ENCODE measurements around the gene IDH2. TPM values are rescaled to one million over a fixed set of nuclear protein-coding genes. Genes with fewer than 3 reads are reported as not detected.

IDH2 gene
- total and polyA plus RNA-seq, 2 of the 13 experiments (the other 11 are each of a cell fraction or from before 2014, with no cell fraction given) = 121 to 145 TPM

GRCh38 chr15:90114451-90114901 lies 12.2 kb upstream of the IDH2 start:
- no peak overlapping the region for H3K9ac ChIP-seq (ENCODE audit: insufficient read depth, low read depth, low read length)
- H3K4me1 ChIP-seq (ENCODE audit: insufficient read depth, low read length) = 0 out of 2 replicates have a peak, but pooled peaks cover 4% of the 10 kb centered on the region
- intact Hi-C loops (cut with micrococcal nuclease; ENCODE audit: unreplicated experiment) (no loop called here), in situ Hi-C loops (cut with HindIII; ENCODE audit: extremely low pct_ligation_motif_present, low pct_unique_long_range_greater_than_20kb) (no loop called here)
- no TSS peak for BruUV-seq (replicated peaks)
- no peak overlapping the region for H3K4me3 ChIP-seq (replicated peaks in 1 of 3; ENCODE audit: insufficient read depth in 1 of 3, low read depth in 2 of 3, low read length in 3 of 3)
- no peak for ATAC-seq
- peaks cover 16% of the 10 kb centered on the region for H3K9me3 ChIP-seq (ENCODE audit: low read length)
- 0% methylated on average over 2 of the region's 2 CpGs for WGBS (ENCODE audit: low lambda C conversion rate)
- H3K27me3 ChIP-seq (ENCODE audit: control insufficient read depth in 1 of 2, insufficient read depth in 2 of 2, low read length in 2 of 2) = 0 out of 5 replicates have a peak, but pooled peaks cover 0 to 4% of the 10 kb centered on the region in 2 experiments
- no peak for DNase-seq (ENCODE audit: low spot score)
- H3K4me2 ChIP-seq (ENCODE audit: low read depth, low read length) = no peak overlapping the region
- H3K79me2 ChIP-seq (ENCODE audit: insufficient read depth, low read length) = no peaks in the 10 kb centered on the region
- TF ChIP-seq GTF3A (CRISPR knock-in tag; conservative IDR thresholded peaks at IDR 0.05) (no peak), JDP2 (CRISPR knock-in tag; IDR thresholded peaks at IDR 0.05; ENCODE audit: borderline replicate concordance) (no peak), MNT (IDR thresholded peaks at IDR 0.05) (no peak), ELF4 (CRISPR knock-in tag; IDR thresholded peaks at IDR 0.05; ENCODE audit: borderline replicate concordance) (no peak), ZNF7 (CRISPR knock-in tag; IDR thresholded peaks at IDR 0.05) (no peak), ZNF207 (IDR thresholded peaks at IDR 0.05; ENCODE audit: borderline replicate concordance) (no peak), KLF9 (CRISPR knock-in tag; IDR thresholded peaks at IDR 0.05; ENCODE audit: low read depth) (no peak), ZFP36L2 (CRISPR knock-in tag; IDR thresholded peaks at IDR 0.05) (no peak), PRPF4 (IDR thresholded peaks at IDR 0.05; ENCODE audit: low read depth, low read length, poor library complexity, severe bottlenecking) (no peak), NKX3-1 (CRISPR knock-in tag; IDR thresholded peaks at IDR 0.05) (no peak), TERF1 (CRISPR knock-in tag; IDR thresholded peaks at IDR 0.05) (no peak), CENPBD1 (CRISPR knock-in tag; IDR thresholded peaks at IDR 0.05; ENCODE audit: borderline replicate concordance, low read depth) (no peak), FOXK1 (CRISPR knock-in tag; IDR thresholded peaks at IDR 0.05; ENCODE audit: borderline replicate concordance, low read depth) (no peak), PHF21A (CRISPR knock-in tag; IDR thresholded peaks at IDR 0.05) (no peak), RFXAP (CRISPR knock-in tag; IDR thresholded peaks at IDR 0.05; ENCODE audit: borderline replicate concordance) (no peak), RAD21 (CRISPR knock-in tag; IDR thresholded peaks at IDR 0.05) (no peak), ZNF232 (CRISPR knock-in tag; IDR thresholded peaks at IDR 0.05; ENCODE audit: borderline replicate concordance) (no peak), AKAP8 (CRISPR knock-in tag; IDR thresholded peaks at IDR 0.05) (no peak), ZNF546 (CRISPR knock-in tag; conservative IDR thresholded peaks at IDR 0.05) (no peak)
- FAIRE-seq = no peak
- H3K36me3 ChIP-seq (replicated peaks in 1 of 2; ENCODE audit: control insufficient read depth in 1 of 2, insufficient read depth in 2 of 2, low read length in 2 of 2) = no peaks in the 10 kb centered on the region
- H3K27ac ChIP-seq (ENCODE audit: extremely low read length, insufficient read depth, low read length) = no peak overlapping the region
- CTCF ChIA-PET (ENCODE audit: low intra/inter-chr PET ratio, low total read pairs) = no interaction called here
- H4K20me1 ChIP-seq (ENCODE audit: insufficient read depth, low read length) = no peaks in the 10 kb centered on the region
- no peak overlapping the region for H2AFZ ChIP-seq (ENCODE audit: low read length)
- POLR2A ChIA-PET = no interaction called here
